Keratinocyte (primary cell): ENCODE data around the gene FXYD6. TPM values are rescaled to one million over a fixed set of nuclear protein-coding genes. Genes with fewer than 3 reads are reported as not detected.

Experiments used
- DNase-seq: peaks from one replicate; pipeline ENCODE4 v3.0.0-alpha.2; 2011; ENCODE audit warnings: low read depth, missing footprints, low spot score
- FAIRE-seq: peaks from 2 replicates; lab custom pipeline; 2011; peaks lifted over from hg19 to GRCh38; lab: Jason Lieb, UNC
- H2AFZ ChIP-seq: 2 replicates; pipeline ENCODE4 v1.6.0; 2012; ENCODE audit warnings: low read length, control low read depth, inconsistent platforms; ENCODE audit not compliant: control insufficient read depth
- H3K27ac ChIP-seq: 2 replicates; pipeline ENCODE4 v1.5.1; 2011; ENCODE audit warnings: low read length; ENCODE audit not compliant: control insufficient read depth, insufficient read depth
- H3K27me3 ChIP-seq: 3 replicates; pipeline ENCODE4 v1.6.0; 2011; ENCODE audit warnings: low read length; ENCODE audit not compliant: control insufficient read depth, insufficient read depth; ENCODE audit errors: extremely low read depth
- H3K36me3 ChIP-seq, 2 experiments: 2 replicates in 1 of 2; 3 replicates in 1 of 2; pipeline ENCODE4 v1.5.1; 2011; ENCODE audit warnings: low read length in 2 of 2, mild to moderate bottlenecking in 1 of 2; ENCODE audit not compliant: control insufficient read depth in 2 of 2, insufficient read depth in 2 of 2; ENCODE audit errors: extremely low read depth in 1 of 2
- H3K4me1 ChIP-seq: 3 replicates; pipeline ENCODE4 v1.5.1; 2011; ENCODE audit warnings: low read length; ENCODE audit not compliant: control insufficient read depth, insufficient read depth; ENCODE audit errors: extremely low read depth
- H3K4me2 ChIP-seq: 3 replicates; pipeline ENCODE4 v1.6.0; 2011; ENCODE audit warnings: low read depth, low read length; ENCODE audit not compliant: control insufficient read depth, insufficient read depth; ENCODE audit errors: extremely low read depth
- H3K4me3 ChIP-seq, 3 experiments: fragments of 200-600 bp in 1 of 3; sonication (generic) in 1 of 3; 2 replicates in 2 of 3; 3 replicates in 1 of 3; pipeline ENCODE4 v1.5.1; 2011 to 2016; ENCODE audit warnings: low read length in 3 of 3, mild to moderate bottlenecking in 3 of 3, control low read depth in 2 of 3, inconsistent platforms in 1 of 3, low read depth in 1 of 3, mixed read lengths in 1 of 3, mixed run types in 1 of 3, moderate library complexity in 1 of 3; ENCODE audit not compliant: control insufficient read depth in 2 of 3, insufficient read depth in 2 of 3; ENCODE audit errors: extremely low read depth in 1 of 3
- H3K79me2 ChIP-seq: 2 replicates; pipeline ENCODE4 v1.6.0; 2012; ENCODE audit warnings: low read length; ENCODE audit not compliant: control insufficient read depth, insufficient read depth
- H3K9ac ChIP-seq: 3 replicates; pipeline ENCODE4 v1.6.0; 2011; ENCODE audit warnings: low read length; ENCODE audit not compliant: control insufficient read depth, insufficient read depth; ENCODE audit errors: extremely low read depth
- H3K9me1 ChIP-seq: 3 replicates; pipeline ENCODE4 v1.6.0; 2011; ENCODE audit warnings: low read length; ENCODE audit not compliant: control insufficient read depth, insufficient read depth; ENCODE audit errors: extremely low read depth
- H3K9me3 ChIP-seq: 2 replicates; pipeline ENCODE4 v1.5.1; 2012; ENCODE audit warnings: low read depth, low read length; ENCODE audit not compliant: control insufficient read depth
- H4K20me1 ChIP-seq: 3 replicates; pipeline ENCODE4 v1.6.0; 2011; ENCODE audit warnings: low read length; ENCODE audit not compliant: control insufficient read depth, insufficient read depth; ENCODE audit errors: extremely low read depth
- CTCF ChIP-seq, 3 experiments: IDR thresholded peaks in 1 of 3; conservative IDR thresholded peaks in 1 of 3; optimal IDR thresholded peaks in 1 of 3; 2 replicates in 2 of 3; 3 replicates in 1 of 3; pipeline versions ENCODE3 to v1.5.1; 2011; ENCODE audit warnings: low read length in 3 of 3, mild to moderate bottlenecking in 3 of 3, moderate library complexity in 2 of 3, control low read depth in 1 of 3, inconsistent platforms in 1 of 3; ENCODE audit not compliant: insufficient read depth in 2 of 3; ENCODE audit errors: extremely low read depth in 1 of 3
- EZH2 ChIP-seq: IDR thresholded peaks from one replicate; pipeline ENCODE4 v1.6.1; 2012; ENCODE audit warnings: inconsistent platforms, mild to moderate bottlenecking, low read length, moderate library complexity
- dilution Hi-C: fragments of 300-500 bp; cut with MboI; formaldehyde crosslinking; loops from one replicate; pipeline ENCODE4 v1.7.0; 2020; ENCODE audit warnings: low sequenced_read_pairs; ENCODE audit not compliant: extremely low pct_ligation_motif_present
- polyA plus RNA-seq, 5 experiments: library from polyadenylated mRNA; depleted of rRNA in 3 of 5; stranded (reverse) in 3 of 5; stranded (forward) in 1 of 5; unstranded in 1 of 5; fragments of >200 nt; gene quantifications; 1 replicate in 1 of 5; 2 replicates in 3 of 5; 3 replicates in 1 of 5; pipeline versions ENCODE4 v1.2.1 to v1.2.3, GENCODE V29; 2011 to 2012; ENCODE audit warnings: missing spikeins in 2 of 5, low read depth in 1 of 5, low replicate concordance in 1 of 5

The FXYD6 gene
- polyA plus RNA-seq, 1 donor (not counting 4 experiments of a cell fraction or from before 2014, with no cell fraction given): not detected

GRCh38 chr11:117826832-117827231 lies 49.6 kb downstream of the FXYD6 start:
- no peak for FAIRE-seq
- H3K4me1 ChIP-seq: peaks cover 25% of the 10 kb centered on the region
- dilution Hi-C loops: no loop called here

GRCh38 chr11:117826190-117826570 lies 50.3 kb downstream of the FXYD6 start:
- Histone ChIP-seq H3K4me3 (no peak overlapping the region), H4K20me1 (no peaks in the 10 kb centered on the region), H3K79me2 (no peaks in the 10 kb centered on the region), H2AFZ (no peak overlapping the region), H3K9me3 (no peaks in the 10 kb centered on the region), H3K4me2 (no peak overlapping the region), H3K9ac (no peak overlapping the region), H3K27me3 (peaks cover 6% of the 10 kb centered on the region), H3K36me3 (no peaks in the 10 kb centered on the region), H3K4me1 (peaks cover 25% of the 10 kb centered on the region), H3K27ac (no peak overlapping the region), H3K9me1 (no peaks in the 10 kb centered on the region)
- FAIRE-seq (no peak), DNase-seq (no peak)
- dilution Hi-C loops: no loop called here
- no peak for TF ChIP-seq EZH2
- TF ChIP-seq CTCF (optimal IDR thresholded peaks at IDR 0.05 in 1 of 3, IDR thresholded peaks at IDR 0.05 in 1 of 3, conservative IDR thresholded peaks at IDR 0.05 in 1 of 3; ENCODE audit: extremely low read depth in 1 of 3, insufficient read depth in 2 of 3, low read length in 3 of 3): no peak

More at GRCh38 chr11:117826832-117827231, 49.6 kb downstream of the FXYD6 start:
- H3K9me1 ChIP-seq: no peaks in the 10 kb centered on the region
- H3K4me2 ChIP-seq: no peak overlapping the region
- no peaks in the 10 kb centered on the region for H4K20me1 ChIP-seq
- no peak for TF ChIP-seq EZH2
- TF ChIP-seq CTCF (optimal IDR thresholded peaks at IDR 0.05 in 1 of 3, IDR thresholded peaks at IDR 0.05 in 1 of 3, conservative IDR thresholded peaks at IDR 0.05 in 1 of 3; ENCODE audit: extremely low read depth in 1 of 3, insufficient read depth in 2 of 3, low read length in 3 of 3): no peak
- DNase-seq: no peak
- no peak overlapping the region for H3K27ac ChIP-seq
- H3K4me3 ChIP-seq: no peak overlapping the region
- no peaks in the 10 kb centered on the region for H3K79me2 ChIP-seq
- no peaks in the 10 kb centered on the region for H3K9me3 ChIP-seq
- no peaks in the 10 kb centered on the region for H3K36me3 ChIP-seq
- no peak overlapping the region for H2AFZ ChIP-seq
- H3K9ac ChIP-seq: no peak overlapping the region
- H3K27me3 ChIP-seq: peaks cover 6% of the 10 kb centered on the region
